Nephron (organoid): Measurements from ENCODE around the gene DDOST.
"Not testable (repeated sequence)": the region's sequence is repeated elsewhere in the genome, so short reads cannot be mapped to it uniquely, and the experiment has no call there.

Experiments used
- H3K27ac Mint-ChIP-seq, 3 experiments: 2 replicates each; pipeline ENCODE4 v1.8.0; 2020; ENCODE audit warnings: mixed read lengths in 3 of 3, mild to moderate bottlenecking in 2 of 3, moderate library complexity in 1 of 3
- H3K27me3 Mint-ChIP-seq: 2 replicates; pipeline ENCODE4 v1.8.0; 2021; ENCODE audit warnings: low read depth, mild to moderate bottlenecking, moderate library complexity, mixed read lengths
- H3K36me3 Mint-ChIP-seq: 2 replicates; pipeline ENCODE4 v1.8.0; 2020; ENCODE audit warnings: low read depth, mixed read lengths
- H3K4me1 Mint-ChIP-seq: 2 replicates; pipeline ENCODE4 v1.8.0; 2020; ENCODE audit warnings: mixed read lengths
- H3K4me3 Mint-ChIP-seq, 3 experiments: 2 replicates each; pipeline ENCODE4 v1.8.0; 2020; ENCODE audit warnings: mild to moderate bottlenecking in 3 of 3, mixed read lengths in 3 of 3, moderate library complexity in 2 of 3
- H3K9me3 Mint-ChIP-seq: 2 replicates; pipeline ENCODE4 v1.8.0; 2020; ENCODE audit warnings: mixed read lengths
- TF ChIP-seq, protein P1 (sequence below), 3 experiments: fragments of 200-600 bp; sonication (generic); IDR thresholded peaks; one replicate each; pipeline ENCODE4 v1.5.0; 2021; ENCODE audit warnings: antibody characterized with exemption in 3 of 3; ENCODE audit not compliant: unreplicated experiment in 3 of 3

Gene DDOST

DNA sequence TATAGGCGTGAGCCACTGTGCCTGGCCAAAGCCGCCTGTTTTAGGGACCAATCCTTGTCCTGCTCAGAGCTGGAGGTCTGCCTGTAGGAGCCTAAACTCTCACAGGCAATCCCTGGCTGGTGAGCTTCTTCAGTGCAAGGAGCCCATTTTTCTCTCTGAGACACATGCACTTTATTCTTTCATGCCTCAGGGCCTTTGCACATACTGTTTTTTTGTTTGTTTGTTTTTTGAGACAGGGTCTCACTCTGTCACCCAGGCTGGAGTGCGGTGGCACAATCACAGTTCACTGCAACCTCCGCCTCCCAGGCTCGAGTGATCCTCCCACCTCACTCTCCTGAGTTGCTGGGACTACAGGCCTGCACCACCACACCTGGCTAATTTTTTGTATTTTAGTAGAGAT is 49.5 kb downstream of the DDOST start:
- Mint-ChIP-seq H3K4me3 (no peak overlapping the region), H3K27me3 (peaks cover 9% of the 10 kb centered on the region), H3K27ac (no peak overlapping the region), H3K9me3 (no peaks in the 10 kb centered on the region), H3K4me1 (peaks cover 30% of the 10 kb centered on the region), H3K36me3 (no peaks in the 10 kb centered on the region)
- TF ChIP-seq, protein P1, sequence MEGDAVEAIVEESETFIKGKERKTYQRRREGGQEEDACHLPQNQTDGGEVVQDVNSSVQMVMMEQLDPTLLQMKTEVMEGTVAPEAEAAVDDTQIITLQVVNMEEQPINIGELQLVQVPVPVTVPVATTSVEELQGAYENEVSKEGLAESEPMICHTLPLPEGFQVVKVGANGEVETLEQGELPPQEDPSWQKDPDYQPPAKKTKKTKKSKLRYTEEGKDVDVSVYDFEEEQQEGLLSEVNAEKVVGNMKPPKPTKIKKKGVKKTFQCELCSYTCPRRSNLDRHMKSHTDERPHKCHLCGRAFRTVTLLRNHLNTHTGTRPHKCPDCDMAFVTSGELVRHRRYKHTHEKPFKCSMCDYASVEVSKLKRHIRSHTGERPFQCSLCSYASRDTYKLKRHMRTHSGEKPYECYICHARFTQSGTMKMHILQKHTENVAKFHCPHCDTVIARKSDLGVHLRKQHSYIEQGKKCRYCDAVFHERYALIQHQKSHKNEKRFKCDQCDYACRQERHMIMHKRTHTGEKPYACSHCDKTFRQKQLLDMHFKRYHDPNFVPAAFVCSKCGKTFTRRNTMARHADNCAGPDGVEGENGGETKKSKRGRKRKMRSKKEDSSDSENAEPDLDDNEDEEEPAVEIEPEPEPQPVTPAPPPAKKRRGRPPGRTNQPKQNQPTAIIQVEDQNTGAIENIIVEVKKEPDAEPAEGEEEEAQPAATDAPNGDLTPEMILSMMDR (IDR thresholded peaks at IDR 0.05; ENCODE audit: unreplicated experiment in 3 of 3): no peak

GRCh38 chr1:20610970-20611369 is 50.2 kb downstream of the DDOST start:
- Mint-ChIP-seq H3K27me3 (peaks cover 9% of the 10 kb centered on the region), H3K4me1 (peaks cover 23% of the 10 kb centered on the region), H3K4me3 (no peak overlapping the region), H3K27ac (no peak overlapping the region), H3K36me3 (no peaks in the 10 kb centered on the region), H3K9me3 (no peaks in the 10 kb centered on the region)
- TF ChIP-seq, protein P1 (IDR thresholded peaks at IDR 0.05; ENCODE audit: unreplicated experiment in 3 of 3): no peak

GRCh38 chr1:20609541-20609940 is 51.6 kb downstream of the DDOST start:
- no peaks in the 10 kb centered on the region for H3K36me3 Mint-ChIP-seq
- H3K4me1 Mint-ChIP-seq: peaks cover 21% of the 10 kb centered on the region
- H3K4me3 Mint-ChIP-seq: no peak overlapping the region
- TF ChIP-seq, protein P1 (IDR thresholded peaks at IDR 0.05; ENCODE audit: unreplicated experiment in 3 of 3): no peak
- peak overlapping the region in 2 of 3 experiments; percentile 12 to 38 for H3K27ac Mint-ChIP-seq
- no peaks in the 10 kb centered on the region for H3K9me3 Mint-ChIP-seq
- H3K27me3 Mint-ChIP-seq: peaks cover 8% of the 10 kb centered on the region

- H3K9me3 Mint-ChIP-seq, H3K27ac Mint-ChIP-seq, H3K36me3 Mint-ChIP-seq, H3K4me3 Mint-ChIP-seq, H3K27me3 Mint-ChIP-seq: not testable (repeated sequence)
- peaks cover 13% of the 10 kb centered on the region for H3K4me1 Mint-ChIP-seq
Observed at GRCh38 chr1:20606801-20607570, 54.2 kb downstream of the DDOST start.

GRCh38 chr1:20604678-20605077 is 56.5 kb downstream of the DDOST start:
- TF ChIP-seq, protein P1 (IDR thresholded peaks at IDR 0.05; ENCODE audit: unreplicated experiment in 3 of 3): no peak
- no peak overlapping the region for H3K27ac Mint-ChIP-seq
- H3K36me3 Mint-ChIP-seq: no peaks in the 10 kb centered on the region
- no peaks in the 10 kb centered on the region for H3K9me3 Mint-ChIP-seq
- H3K4me3 Mint-ChIP-seq: no peak overlapping the region
- peaks cover 9% of the 10 kb centered on the region for H3K4me1 Mint-ChIP-seq
- peaks cover 5% of the 10 kb centered on the region for H3K27me3 Mint-ChIP-seq

DNA sequence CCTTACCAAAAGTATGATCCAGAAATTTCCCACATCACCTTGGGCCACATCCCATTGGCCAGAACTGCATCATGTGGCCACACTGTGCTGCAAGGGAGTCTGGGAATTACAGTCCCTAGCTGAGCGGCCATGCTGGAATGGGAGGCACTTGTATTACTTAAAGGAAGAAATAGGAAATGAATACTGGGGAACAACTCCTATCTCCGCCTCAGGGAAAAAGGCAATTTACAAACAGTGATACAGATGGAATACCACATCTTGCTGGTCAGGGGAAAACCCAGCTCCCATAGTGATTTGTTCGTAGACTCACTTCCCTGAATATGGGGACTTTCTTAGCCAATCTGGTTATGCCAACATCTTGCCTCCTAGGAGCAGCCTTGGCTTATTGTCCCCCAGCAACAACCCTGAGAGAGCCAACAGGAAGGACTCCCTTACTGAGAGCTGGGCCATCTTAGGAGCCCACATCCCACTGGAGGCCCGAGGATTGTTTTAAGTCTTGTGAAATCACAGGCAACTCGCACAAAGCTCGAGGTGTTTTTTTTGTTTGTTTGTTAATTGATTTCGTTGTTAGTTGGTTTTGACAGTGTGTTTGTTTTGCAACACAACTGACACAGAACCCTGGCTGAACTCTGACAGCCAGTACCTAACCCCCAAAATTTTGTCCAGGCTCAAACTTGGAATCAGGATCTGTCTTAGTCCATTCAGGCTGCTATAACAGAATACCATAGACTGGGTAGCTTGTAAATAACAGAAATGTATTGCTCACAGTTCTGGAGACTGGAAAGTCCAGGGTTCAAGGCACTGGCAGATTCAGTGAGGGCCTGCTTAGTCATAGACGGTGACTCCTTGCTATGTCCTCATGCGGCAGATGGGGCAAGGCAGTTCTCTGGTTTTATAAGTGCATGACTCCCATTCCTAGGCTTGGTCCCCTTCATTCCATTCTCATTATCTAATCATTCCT is 57.4 kb downstream of the DDOST start:
- Mint-ChIP-seq H3K27ac (no peak overlapping the region), H3K4me1 (peaks cover 5% of the 10 kb centered on the region), H3K9me3 (no peaks in the 10 kb centered on the region), H3K27me3 (no peaks in the 10 kb centered on the region), H3K36me3 (no peaks in the 10 kb centered on the region), H3K4me3 (no peak overlapping the region)
- TF ChIP-seq, protein P1 (IDR thresholded peaks at IDR 0.05; ENCODE audit: unreplicated experiment in 3 of 3): no peak
